ENCODE results near the gene TCTN3.

- TF ChIP-seq CTCF (IDR thresholded peaks at IDR 0.05; ENCODE audit: insufficient read depth, low read depth, low read length) = no peak
- no peak for TF ChIP-seq EZH2 (IDR thresholded peaks at IDR 0.05; ENCODE audit: insufficient read depth, low read length)
Observed at GRCh38 chr10:95660283-95660682, 33.4 kb downstream of the TCTN3 start.
